H1 (cell line): ENCODE results near the gene DPYD.

Experiments
- CHD1 ChIP-seq: IDR thresholded peaks from 2 replicates; pipeline ENCODE4 v1.6.1; 2012; ENCODE audit warnings: low read depth, low read length, improper control_type of control experiment
- CTCF ChIP-seq, 3 experiments: IDR thresholded peaks; 1 replicate in 2 of 3; 2 replicates in 1 of 3; pipeline versions ENCODE4 v1.5.1 to v1.6.1; 2011; ENCODE audit warnings: low read length in 3 of 3, mild to moderate bottlenecking in 3 of 3, inconsistent platforms in 2 of 3, low read depth in 1 of 3, moderate library complexity in 1 of 3; ENCODE audit not compliant: insufficient read depth in 1 of 3; ENCODE audit errors: control extremely low read depth in 1 of 3
- E2F6 ChIP-seq: IDR thresholded peaks from 2 replicates; pipeline ENCODE4 v1.6.1; 2012; ENCODE audit warnings: inconsistent platforms
- EZH2 ChIP-seq: fragments of 200-600 bp; sonication (generic); IDR thresholded peaks from 2 replicates; pipeline ENCODE4 v1.7.1; 2012; ENCODE audit warnings: low read depth, mild to moderate bottlenecking, moderate library complexity, low read length, inconsistent platforms; ENCODE audit not compliant: severe bottlenecking
- GABPA ChIP-seq: IDR thresholded peaks from 2 replicates; pipeline ENCODE4 v1.6.1; 2011; ENCODE audit warnings: mild to moderate bottlenecking, low read length, moderate library complexity, borderline replicate concordance; ENCODE audit not compliant: insufficient read depth
- JUND ChIP-seq: IDR thresholded peaks from 2 replicates; pipeline ENCODE4 v1.6.1; 2011; ENCODE audit warnings: mild to moderate bottlenecking, improper control_type of control experiment, low read length
- MAX ChIP-seq: IDR thresholded peaks from 2 replicates; pipeline ENCODE4 v1.6.1; 2012; ENCODE audit warnings: inconsistent platforms
- RBBP5 ChIP-seq: IDR thresholded peaks from 2 replicates; pipeline ENCODE4 v1.7.1; 2012; ENCODE audit warnings: low read depth, mild to moderate bottlenecking, inconsistent platforms, low read length, moderate library complexity, borderline replicate concordance
- RFX5 ChIP-seq: IDR thresholded peaks from 2 replicates; pipeline ENCODE4 v1.6.1; 2011; ENCODE audit warnings: low read depth, low read length, improper control_type of control experiment, borderline replicate concordance
- SRF ChIP-seq: IDR thresholded peaks from 2 replicates; pipeline ENCODE4 v1.6.1; 2011; ENCODE audit warnings: mild to moderate bottlenecking, low read depth, low read length, moderate library complexity

- TF ChIP-seq CTCF (IDR thresholded peaks at IDR 0.05; ENCODE audit: control extremely low read depth in 1 of 3, insufficient read depth in 1 of 3, low read depth in 1 of 3, low read length in 3 of 3) (no peak), MAX (no peak), EZH2 (no peak), E2F6 (no peak), GABPA (no peak), CHD1 (no peak), RBBP5 (no peak), RFX5 (no peak), SRF (no peak), JUND (no peak)
Measured at GRCh38 chr1:97340951-97341350, 579.9 kb downstream of the DPYD start.
